ENCODE results near the gene CEMIP2.
"Not testable (repeated sequence)": the region's sequence is repeated elsewhere in the genome, so short reads cannot be mapped to it uniquely, and the experiment has no call there.

CEMIP2 gene

GRCh38 chr9:71706176-71706575 lies 62.1 kb downstream of the CEMIP2 start:
- no peak for DNase-seq

GRCh38 chr9:71704796-71705195 lies 63.5 kb downstream of the CEMIP2 start:
- DNase-seq, result no peak

- no peak for DNase-seq
Observed at GRCh38 chr9:71703172-71703872, 65.0 kb downstream of the CEMIP2 start.

- no peak for DNase-seq
Observed at GRCh38 chr9:71697882-71698281, 70.4 kb downstream of the CEMIP2 start.

GRCh38 chr9:71694332-71694731 lies 74.0 kb downstream of the CEMIP2 start:
- no peak for DNase-seq

- no peak for DNase-seq
Observed at GRCh38 chr9:71693607-71694006, 74.7 kb downstream of the CEMIP2 start.

GRCh38 chr9:71692337-71692736 lies 76.0 kb downstream of the CEMIP2 start:
- DNase-seq, result no peak

GRCh38 chr9:71691576-71691975 lies 76.7 kb downstream of the CEMIP2 start:
- DNase-seq, result not testable (repeated sequence)

- no peak for DNase-seq
Observed at GRCh38 chr9:71690689-71691435, 77.5 kb downstream of the CEMIP2 start.

- DNase-seq, result no peak
Observed at GRCh38 chr9:71690063-71690688, 78.1 kb downstream of the CEMIP2 start.

GRCh38 chr9:71687676-71688075 lies 80.6 kb downstream of the CEMIP2 start:
- no peak for DNase-seq

GRCh38 chr9:71685988-71686387 lies 82.3 kb downstream of the CEMIP2 start:
- no peak for DNase-seq

GRCh38 chr9:71685394-71685793 lies 82.9 kb downstream of the CEMIP2 start:
- no peak for DNase-seq

- no peak for DNase-seq
Observed at GRCh38 chr9:71684566-71684965, 83.7 kb downstream of the CEMIP2 start.

- no peak for DNase-seq
Observed at GRCh38 chr9:71683598-71684235, 84.6 kb downstream of the CEMIP2 start.

- no peak for DNase-seq
Observed at GRCh38 chr9:71681708-71682272, 86.5 kb downstream of the CEMIP2 start.

- no peak for DNase-seq
Observed at GRCh38 chr9:71681104-71681707, 87.1 kb downstream of the CEMIP2 start.

- DNase-seq, result no peak
Observed at GRCh38 chr9:71680189-71680980, 87.9 kb downstream of the CEMIP2 start.

- DNase-seq, result no peak
Observed at GRCh38 chr9:71678999-71679398, 89.3 kb downstream of the CEMIP2 start.

GRCh38 chr9:71677209-71677608 lies 91.1 kb downstream of the CEMIP2 start:
- no peak for DNase-seq

- no peak for DNase-seq
Observed at GRCh38 chr9:71676460-71676859, 91.9 kb downstream of the CEMIP2 start.

GRCh38 chr9:71675857-71676165 lies 92.5 kb downstream of the CEMIP2 start:
- DNase-seq, result no peak

All from stimulated activated CD4-positive, alpha-beta T cell treated with anti-CD3 and anti-CD28 coated beads, Interleukin-2, amount 100 ng/mL, for 48 hours (primary cell).